HG03108 (cell line): ENCODE data around the gene TTC16.

Source experiments
- ATAC-seq: cut with Tn5 transposase; IDR thresholded peaks from one replicate; pipeline ENCODE4 v1.9.1; 2021; ENCODE audit warnings: moderate library complexity; ENCODE audit not compliant: unreplicated experiment

Gene TTC16, protein sequence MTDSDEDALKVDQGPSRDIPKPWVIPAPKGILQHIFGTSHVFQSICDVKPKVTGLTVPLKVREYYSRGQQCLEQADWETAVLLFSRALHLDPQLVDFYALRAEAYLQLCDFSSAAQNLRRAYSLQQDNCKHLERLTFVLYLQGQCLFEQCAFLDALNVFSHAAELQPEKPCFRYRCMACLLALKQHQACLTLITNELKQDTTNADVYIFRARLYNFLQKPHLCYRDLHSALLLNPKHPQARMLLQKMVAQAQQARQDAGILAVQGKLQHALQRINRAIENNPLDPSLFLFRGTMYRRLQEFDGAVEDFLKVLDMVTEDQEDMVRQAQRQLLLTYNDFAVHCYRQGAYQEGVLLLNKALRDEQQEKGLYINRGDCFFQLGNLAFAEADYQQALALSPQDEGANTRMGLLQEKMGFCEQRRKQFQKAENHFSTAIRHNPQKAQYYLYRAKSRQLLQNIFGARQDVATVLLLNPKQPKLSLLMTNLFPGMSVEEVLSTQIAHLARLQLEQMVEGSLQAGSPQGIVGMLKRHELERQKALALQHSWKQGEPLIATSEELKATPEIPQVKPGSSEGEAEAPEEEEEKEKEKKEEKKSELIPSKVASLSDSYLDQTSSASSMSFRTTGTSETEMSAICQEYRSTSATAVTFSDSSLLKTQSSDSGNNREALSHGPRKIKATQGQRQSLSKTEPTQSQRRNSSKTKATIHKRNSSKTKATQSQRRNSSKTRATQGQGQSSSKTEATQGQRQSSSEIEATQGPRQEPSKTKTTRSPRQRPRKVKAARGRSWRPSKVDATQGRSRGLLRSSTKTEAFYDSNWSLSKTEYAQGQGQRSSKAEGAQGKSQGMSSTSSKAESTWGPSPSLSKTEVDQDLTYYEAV

DNA sequence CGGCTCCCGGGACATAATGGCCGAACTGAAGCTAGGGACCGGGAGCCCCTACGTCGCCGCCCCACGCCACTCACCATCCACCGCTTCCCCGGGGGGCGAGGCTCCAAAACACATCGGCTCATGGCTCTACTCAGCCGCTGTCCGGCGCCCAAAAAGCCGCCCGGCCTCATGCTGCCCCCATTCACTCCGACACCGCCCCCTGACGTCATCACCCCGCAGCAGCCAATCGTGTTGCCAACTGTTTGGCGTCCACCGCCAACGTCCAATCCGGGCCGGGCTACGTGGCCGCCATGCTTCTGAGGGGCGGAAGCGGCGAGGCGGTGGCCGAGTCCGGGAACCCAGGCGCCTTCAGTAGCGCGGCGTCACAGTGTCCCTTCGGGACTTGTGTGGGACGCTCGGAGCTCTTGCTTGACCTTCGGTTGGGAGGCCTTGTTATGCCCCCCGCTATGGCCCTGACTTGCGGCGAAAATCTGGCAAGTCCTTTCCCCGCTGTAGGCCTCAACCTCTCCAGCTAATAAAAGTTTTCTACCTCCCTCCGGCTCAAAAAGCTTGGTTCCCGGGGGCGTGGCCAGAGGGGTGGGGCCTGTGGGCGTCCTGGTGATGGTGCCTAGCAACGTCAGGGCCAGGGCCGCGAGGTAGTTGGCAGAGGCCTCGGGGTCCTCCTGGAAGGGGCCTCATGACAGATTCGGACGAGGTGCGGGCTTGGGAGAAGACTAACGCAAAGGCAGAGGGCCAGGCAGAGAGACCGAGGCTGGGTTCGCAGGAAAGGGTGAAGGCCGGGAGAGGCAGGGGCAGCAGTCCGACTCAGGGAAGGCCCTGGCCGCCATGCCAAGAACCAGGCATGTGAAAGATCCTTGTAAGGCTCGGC is at the start of gene TTC16, which contains the start of gene PTRH1:
Gene TTC16 (plus strand): TSS at position 610 of the 868 bp plus-strand sequence. CDS start 67 bp downstream, at position 677.
Gene PTRH1 (minus strand): TSS at position 194 of the 868 bp plus-strand sequence. CDS start 24 bp downstream, at position 170.
- ATAC-seq: peak; percentile 84

DNA sequence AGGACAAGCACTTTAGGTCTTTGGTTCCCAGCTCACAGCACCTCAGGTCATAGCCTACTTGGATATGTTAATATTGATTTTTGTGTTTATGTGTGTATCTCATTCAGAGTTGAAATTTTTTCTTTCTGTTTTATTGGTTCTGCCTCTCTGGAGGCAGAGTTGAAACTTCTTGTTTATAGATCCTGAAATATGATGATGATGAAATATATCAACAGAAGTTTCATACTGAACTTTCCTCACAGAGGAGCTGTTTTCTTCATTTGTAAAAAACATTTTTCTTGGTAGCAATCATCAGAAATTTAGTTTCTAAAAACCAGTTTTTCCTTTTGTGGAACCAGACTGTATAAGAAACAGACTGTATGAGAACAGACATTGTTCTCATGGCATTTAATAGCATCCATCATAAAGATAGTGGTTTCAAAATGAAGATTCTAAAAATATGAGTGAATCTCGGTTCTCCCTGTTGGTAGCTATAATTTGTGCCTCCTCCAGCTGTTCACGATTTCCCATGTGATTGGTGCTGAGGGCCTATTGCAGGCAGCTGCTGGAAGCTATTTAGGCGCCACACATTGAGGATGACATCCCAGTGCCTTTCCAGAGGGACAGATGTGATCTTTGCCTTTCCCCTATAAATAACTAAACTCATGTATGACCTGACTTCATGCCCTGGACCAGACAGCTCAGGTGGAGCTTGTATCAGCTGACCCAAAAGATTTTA is 48.6 kb upstream of the TTC16 start:
- no peak for ATAC-seq

DNA sequence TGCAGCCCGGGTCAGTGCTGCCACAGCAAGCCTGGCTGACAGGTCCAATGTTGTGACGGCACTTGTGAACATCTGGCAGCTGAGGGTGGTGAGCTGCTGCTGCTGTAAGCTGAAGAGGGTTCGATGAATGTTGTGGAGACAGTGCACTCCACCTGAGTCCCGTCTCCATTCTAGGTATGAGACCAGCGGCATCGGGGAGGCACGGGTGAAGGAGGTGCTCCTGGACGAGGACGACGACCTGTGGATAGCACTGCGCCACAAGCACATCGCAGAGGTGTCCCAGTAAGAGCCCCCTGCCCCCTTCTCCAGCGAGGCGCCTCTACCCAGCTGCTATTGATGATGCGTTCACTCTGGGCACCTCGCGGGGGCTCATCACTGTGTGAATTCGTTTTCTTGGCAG is 48.0 kb upstream of the TTC16 start:
- ATAC-seq: no peak

DNA sequence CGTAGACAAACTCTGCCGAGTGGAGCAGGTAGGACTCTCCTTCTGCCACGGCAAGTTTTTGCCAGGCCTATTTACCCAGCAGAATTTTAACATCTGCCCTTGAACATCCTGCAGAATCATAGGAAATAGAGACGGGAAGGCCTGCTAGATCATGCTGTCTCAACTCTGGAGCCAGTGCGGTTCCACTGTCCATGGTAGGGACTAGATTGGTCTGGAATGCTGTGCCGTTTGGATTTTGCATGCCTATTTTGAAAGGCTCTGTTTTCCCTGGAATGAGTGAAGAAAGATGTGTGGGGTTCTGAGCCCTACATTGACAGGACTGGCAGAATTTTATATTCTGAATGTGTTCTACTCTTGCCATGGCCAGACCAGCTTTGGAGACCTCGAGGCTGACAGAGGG is 42.6 kb upstream of the TTC16 start:
- no peak for ATAC-seq

DNA sequence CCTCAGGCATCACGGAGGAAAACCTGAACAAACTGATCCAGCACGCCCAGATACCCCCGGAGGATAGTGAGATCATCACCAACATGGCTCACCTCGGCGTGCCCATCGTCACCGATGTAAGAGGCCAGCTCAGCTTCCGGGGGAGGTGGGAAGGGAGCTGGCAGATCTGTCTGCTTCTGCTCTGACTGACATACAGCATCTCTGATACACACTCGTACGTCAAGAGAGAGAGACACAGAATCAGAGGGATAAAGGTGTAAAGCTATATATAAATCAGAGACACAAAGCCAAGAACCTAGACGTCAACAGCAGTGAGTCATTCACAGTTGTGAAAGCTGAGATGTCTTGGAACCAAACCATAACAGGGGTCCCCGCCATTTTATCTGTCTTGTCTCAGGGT is 39.2 kb upstream of the TTC16 start:
- ATAC-seq: no peak

DNA sequence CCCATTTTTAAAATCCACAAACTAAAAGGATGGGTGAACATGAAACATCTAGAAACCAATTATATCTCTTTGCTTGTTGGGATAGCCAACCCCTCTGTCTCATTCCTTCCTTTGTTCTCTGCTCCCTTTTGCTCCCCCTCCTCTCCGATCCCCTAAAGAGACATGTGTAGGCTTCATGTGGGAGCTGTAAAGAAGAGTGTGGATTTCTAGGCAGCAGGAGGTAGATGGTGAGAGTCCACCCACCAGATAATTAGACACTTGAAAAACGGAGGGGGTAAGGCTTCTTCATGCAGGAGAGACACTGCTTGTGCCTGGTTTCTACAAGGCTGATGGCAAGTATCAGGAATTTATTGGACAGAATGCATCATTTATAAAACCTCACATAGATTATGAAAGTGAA is 36.4 kb upstream of the TTC16 start:
- ATAC-seq: no peak

DNA sequence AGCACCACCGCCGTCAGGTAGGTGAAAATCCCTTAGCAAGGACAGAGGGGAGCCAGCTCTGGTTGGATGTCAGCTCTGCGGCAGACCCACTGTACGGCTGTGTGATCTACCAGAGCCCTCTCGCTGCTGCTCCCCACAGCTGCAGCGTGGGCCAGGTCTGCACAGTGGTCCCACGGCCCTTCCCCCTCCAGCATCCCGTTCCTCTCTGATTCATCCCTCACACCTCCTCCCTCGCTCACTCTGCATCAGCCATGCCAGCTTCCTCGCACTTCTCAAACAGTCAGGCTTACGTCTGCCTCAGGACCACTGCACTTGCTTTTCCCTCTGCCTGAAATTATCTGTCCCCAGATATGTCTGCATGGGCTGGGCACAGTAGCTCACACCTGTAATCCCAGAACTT is 35.7 kb upstream of the TTC16 start:
- no peak for ATAC-seq

DNA sequence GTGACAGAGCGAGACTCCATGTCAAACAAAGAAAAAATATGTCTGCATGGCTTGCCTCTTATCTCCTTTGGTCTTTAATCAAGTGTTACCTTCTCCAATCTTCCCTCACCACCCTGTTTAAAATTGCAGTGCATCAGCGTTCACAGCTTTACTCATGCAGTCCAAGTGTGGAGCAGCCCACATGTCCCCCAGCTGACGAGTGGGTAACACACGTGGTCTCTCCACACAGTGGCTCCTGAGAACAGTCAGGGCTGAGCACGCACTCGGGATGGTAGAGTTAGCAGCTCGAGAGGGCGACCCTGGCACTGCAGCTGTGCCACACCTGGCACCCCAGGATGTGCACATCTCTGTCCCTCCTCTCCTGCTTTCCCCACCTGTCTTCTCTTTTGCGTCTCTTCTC is 35.0 kb upstream of the TTC16 start:
- no peak for ATAC-seq

DNA sequence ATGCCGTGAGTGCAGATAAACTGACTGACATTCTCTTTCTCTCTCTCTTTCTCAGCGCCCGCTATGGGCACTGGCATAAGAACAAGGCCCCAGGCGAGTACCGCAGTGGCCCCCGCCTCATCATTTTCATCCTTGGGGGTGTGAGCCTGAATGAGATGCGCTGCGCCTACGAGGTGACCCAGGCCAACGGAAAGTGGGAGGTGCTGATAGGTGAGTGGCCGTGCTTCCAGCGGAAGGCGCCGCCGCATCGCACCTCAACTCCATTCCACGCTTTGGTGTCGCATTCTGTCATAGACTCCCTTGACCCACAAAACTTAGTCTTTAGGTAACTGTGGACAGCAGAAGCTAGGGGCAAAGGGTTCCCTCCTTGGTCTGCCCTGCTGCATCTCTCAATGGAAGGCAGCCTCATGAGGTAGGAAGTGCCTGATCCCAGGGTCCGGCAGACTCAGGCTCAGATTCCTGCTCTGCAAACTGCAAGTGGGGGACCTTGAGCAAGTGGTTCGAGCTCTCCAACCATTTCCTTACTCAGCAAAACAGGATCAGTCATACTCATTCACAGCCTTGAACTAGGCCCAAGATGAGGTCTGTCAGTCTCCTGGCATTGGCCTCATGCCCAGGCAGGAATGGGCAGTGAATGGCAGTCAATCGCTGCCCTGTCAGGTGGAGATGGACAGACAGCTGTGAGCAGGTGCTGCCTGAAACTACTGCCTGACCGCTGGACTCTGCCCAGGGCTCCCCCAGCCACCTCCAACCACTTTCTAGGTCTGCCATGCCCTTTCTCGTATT is 33.3 kb upstream of the TTC16 start:
- no peak for ATAC-seq

DNA sequence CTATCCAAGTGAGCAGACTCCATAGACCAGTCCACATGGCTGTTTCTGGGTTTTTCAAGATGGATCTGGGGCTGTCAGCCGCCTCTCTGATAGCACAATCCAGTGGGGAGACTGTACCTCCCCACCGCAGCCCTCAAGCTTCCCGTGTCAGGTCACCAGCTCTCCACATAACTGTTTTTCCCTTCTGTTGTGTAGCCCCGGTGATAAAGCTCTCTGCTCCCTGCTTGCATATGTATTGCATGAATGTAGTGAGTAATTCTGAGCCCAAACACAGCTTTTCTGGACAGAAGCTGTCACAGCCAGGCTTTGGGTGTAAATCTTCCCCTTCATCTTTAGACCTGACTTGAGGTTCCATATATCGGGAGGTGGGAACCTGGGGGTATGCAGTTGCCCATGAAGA is 32.2 kb upstream of the TTC16 start:
- no peak for ATAC-seq

DNA sequence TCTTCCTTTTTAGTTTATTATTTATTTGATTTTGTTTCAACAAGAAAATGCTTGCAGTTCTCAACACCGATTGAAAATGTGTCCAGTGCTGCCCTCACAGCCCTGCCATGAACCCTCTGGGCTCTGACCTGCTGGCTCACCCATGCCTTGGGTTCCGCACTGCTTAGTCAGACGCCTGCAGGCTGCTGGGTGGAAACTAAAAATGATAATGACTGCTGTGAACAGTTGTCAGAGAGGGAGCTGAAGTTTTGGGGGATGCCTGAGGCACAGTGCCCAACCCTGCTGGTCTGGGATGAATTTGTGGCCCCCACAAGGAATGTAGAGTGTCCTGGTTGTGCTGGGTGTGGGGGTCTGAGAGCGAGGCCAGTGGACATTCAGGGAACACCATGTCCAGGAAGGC is 31.3 kb upstream of the TTC16 start:
- no peak for ATAC-seq

DNA sequence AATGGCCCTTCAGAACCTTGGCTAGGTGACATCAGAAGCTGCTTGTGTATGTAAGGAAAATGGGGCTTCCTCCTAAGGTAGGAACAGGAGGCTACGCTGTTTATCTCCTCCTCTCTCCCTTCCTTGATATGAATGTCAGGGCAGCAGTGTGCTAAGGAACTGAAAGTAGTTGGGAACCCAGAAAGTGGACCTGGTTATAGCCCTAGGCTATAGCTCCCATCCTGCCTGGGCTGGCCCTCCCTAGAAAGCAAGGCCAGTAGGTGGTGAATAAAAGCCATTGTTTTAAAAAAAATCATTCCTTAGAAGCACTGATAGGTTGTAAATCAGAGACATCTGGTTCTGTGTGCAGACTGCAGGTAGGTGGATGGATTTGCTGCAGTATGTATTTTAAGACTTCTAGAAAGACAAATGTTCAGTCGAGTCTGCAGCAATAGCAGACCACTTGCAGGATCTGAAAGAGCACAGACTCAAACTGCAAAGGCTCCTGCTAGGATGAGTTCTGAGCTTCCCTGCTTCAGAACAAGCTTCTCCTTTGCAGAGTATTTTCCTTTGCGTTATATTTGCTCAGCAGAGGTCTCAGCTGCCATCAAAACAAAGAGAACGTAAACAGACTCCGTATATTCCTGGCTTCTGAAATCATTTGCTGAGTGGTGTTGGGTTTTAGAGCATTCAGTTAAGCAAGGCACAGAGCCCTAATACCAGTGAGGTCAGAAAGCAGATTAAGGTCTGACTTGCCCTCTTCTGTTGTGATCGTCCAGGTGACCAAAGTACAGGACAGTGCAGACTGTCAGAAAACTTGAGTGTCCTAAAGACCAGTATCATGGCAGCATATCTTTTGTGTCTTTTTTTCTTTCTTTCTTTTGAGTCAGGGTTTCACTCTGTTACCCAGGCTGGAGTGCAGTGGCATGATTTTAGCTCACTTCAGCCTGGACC is 29.2 kb upstream of the TTC16 start:
- ATAC-seq: no peak

DNA sequence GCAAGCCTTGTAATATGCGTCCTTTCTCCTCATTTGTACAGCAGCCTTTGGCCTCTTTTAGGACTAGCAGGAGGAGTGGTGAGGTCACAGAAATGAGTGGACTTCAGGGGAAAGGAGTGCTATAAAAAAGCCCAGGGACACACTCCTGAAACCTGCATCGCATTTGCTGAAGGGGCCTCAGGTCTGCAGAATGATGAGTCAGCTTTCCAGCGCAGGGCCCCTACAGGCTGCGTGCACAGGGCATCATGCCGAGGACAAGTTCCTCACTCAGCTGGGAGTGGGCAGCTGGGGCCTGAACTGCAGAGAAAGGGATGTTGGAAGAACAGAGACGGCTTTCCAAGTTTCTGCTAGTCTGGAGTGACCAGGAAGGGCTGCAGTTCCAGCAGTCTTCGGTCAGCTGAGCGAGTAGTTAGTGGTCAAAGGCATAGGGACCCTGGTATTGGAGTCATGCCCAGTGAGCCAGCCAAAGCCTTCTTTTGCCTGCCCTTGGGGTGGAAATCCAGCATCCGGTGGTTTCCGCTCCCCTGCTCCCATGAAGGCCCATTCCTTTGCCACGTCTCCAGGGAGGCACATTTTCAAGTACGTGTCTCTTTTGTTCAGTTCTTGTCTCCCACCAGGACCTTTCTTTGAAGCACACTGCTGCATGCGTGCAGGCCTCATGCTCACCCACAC is 26.4 kb upstream of the TTC16 start:
- no peak for ATAC-seq

DNA sequence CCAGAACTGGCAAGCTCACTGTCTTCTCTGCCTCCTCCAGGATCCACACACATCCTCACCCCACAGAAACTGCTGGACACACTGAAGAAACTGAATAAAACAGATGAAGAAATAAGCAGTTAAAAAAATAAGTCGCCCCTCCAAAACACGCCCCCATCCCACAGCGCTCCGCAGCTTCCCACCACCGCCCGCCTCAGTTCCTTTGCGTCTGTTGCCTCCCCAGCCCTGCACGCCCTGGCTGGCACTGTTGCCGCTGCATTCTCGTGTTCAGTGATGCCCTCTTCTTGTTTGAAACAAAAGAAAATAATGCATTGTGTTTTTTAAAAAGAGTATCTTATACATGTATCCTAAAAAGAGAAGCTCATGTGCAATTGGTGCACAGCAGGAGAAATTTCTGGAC is 25.1 kb upstream of the TTC16 start:
- no peak for ATAC-seq

DNA sequence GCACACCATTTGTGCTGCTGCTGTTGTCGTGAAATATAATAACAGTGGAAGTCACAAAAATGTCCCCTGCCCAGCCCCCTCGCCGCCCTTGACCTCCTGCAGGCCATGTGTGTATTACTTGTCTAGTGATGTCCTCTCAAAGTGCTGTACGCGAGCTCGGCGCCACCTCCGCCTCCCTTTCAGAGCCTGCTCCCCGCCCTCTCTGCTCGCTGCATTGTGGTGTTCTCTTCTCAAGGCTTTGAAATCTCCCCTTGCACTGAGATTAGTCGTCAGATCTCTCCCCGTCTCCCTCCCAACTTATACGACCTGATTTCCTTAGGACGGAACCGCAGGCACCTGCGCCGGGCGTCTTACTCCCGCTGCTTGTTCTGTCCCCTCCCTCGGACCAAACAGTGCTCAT is 23.8 kb upstream of the TTC16 start:
- no peak for ATAC-seq

DNA sequence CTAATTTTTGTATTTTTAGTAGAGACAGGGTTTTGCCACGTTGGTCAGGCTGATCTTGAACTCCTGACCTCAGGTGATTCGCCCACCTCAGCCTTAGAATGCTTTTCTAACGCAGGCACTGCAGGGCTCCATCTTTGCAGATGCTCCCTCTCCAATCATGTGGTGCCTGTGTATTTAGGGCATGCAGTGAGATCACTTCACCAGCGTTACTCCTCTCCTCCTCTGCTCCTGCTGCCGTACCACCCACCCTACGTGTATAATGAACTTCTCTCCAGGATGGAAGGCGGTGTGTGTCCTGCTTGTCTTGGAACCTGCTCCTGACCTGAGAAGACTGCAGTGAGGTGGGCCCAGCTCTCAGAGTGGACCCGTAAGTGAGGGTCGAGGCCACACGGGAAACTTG is 22.7 kb upstream of the TTC16 start:
- no peak for ATAC-seq

DNA sequence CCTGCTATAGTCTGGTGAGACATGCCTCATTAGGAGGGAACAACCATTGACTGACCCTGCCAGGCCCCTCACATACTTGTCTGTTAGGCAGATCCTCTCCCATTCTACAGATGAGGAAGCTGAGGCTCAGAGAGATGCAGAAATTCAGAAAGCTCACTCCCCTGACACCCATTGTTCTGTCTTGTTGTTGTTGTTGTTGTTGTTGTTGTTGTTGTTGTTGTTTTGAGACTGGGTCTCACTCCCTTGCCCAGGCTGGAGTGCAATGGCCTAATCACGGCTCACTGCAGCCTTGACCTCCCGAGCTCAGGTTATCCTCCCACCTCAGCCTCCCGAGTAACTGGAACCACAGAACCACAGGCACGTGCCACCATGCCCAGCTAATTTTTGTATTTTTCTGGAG is 22.2 kb upstream of the TTC16 start:
- no peak for ATAC-seq
